Measurements from ENCODE around the gene NPM3.

Gene NPM3

GRCh38 chr10:101770331-101771215, 12.7 kb downstream of the NPM3 start:
- Histone ChIP-seq H3K4me3 (replicated peaks; ENCODE audit: low read depth, low read length) (no peak overlapping the region), H3K36me3 (ENCODE audit: control insufficient read depth, insufficient read depth, low read length) (no peaks in the 10 kb centered on the region), H3K27me3 (replicated peaks; ENCODE audit: control insufficient read depth, insufficient read depth, low read length) (peaks cover 2% of the 10 kb centered on the region)
- TF ChIP-seq, protein P1, sequence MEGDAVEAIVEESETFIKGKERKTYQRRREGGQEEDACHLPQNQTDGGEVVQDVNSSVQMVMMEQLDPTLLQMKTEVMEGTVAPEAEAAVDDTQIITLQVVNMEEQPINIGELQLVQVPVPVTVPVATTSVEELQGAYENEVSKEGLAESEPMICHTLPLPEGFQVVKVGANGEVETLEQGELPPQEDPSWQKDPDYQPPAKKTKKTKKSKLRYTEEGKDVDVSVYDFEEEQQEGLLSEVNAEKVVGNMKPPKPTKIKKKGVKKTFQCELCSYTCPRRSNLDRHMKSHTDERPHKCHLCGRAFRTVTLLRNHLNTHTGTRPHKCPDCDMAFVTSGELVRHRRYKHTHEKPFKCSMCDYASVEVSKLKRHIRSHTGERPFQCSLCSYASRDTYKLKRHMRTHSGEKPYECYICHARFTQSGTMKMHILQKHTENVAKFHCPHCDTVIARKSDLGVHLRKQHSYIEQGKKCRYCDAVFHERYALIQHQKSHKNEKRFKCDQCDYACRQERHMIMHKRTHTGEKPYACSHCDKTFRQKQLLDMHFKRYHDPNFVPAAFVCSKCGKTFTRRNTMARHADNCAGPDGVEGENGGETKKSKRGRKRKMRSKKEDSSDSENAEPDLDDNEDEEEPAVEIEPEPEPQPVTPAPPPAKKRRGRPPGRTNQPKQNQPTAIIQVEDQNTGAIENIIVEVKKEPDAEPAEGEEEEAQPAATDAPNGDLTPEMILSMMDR (IDR thresholded peaks at IDR 0.05; ENCODE audit: insufficient read depth, low read length, poor library complexity, severe bottlenecking): no peak
- no peak for DNase-seq (ENCODE audit: extremely low read depth, insufficient read length)

- DNase-seq (ENCODE audit: extremely low read depth, insufficient read length): no peak
- Histone ChIP-seq H3K27me3 (replicated peaks; ENCODE audit: control insufficient read depth, insufficient read depth, low read length) (no peaks in the 10 kb centered on the region; the same call in none of the 2 replicates), H3K4me3 (replicated peaks; ENCODE audit: low read depth, low read length) (no peak overlapping the region), H3K36me3 (ENCODE audit: control insufficient read depth, insufficient read depth, low read length) (no peaks in the 10 kb centered on the region)
- TF ChIP-seq, protein P1 (IDR thresholded peaks at IDR 0.05; ENCODE audit: insufficient read depth, low read length, poor library complexity, severe bottlenecking): no peak
Observed at GRCh38 chr10:101769541-101770180, 13.6 kb downstream of the NPM3 start.

GRCh38 chr10:101768791-101769170, 14.5 kb downstream of the NPM3 start:
- Histone ChIP-seq H3K36me3 (ENCODE audit: control insufficient read depth, insufficient read depth, low read length) (no peaks in the 10 kb centered on the region), H3K27me3 (replicated peaks; ENCODE audit: control insufficient read depth, insufficient read depth, low read length) (no peaks in the 10 kb centered on the region; the same call in none of the 2 replicates), H3K4me3 (replicated peaks; ENCODE audit: low read depth, low read length) (no peak overlapping the region)
- no peak for DNase-seq (ENCODE audit: extremely low read depth, insufficient read length)
- TF ChIP-seq, protein P1 (IDR thresholded peaks at IDR 0.05; ENCODE audit: insufficient read depth, low read length, poor library complexity, severe bottlenecking): no peak

DNA sequence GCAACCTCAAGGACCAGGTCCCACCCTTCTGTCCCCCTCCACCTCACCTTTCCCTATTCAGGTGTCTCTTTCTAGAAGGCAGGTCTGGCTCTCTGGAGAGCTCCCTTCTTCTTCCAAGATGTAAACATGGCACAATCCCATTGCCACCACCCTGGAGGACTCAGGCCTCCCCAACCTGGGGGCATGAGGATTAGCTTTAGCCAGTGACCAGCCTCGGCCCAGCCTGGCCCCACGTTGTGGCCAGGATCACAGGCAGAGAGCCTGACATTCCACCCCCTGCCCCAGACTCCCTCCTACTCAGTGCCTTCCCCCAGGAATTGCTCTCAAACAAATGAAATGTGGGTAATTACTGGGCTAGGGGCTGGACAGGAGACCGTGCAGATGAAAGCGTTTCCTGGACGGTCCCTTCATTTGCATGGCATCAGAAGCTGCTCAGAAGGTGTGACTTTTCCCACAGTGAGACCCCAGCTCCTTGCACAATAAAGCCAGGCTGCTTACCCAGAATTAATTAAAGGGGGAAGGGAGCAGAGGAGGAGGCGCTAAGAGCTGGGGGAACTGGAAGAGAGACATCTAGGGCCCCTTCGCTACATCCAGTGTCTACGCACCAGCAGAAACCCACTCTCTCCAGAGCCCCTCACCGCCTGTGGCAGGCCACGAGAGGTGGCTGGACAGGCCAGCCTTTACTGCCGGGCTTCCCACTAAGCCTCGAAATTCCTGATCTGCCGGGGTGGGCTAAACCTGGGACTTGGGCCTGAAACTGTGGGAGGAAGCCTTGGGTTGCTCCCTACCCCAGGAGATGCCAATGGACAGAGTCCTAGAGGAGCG, 15.1 kb downstream of the NPM3 start:
- H3K36me3 ChIP-seq (ENCODE audit: control insufficient read depth, insufficient read depth, low read length): no peaks in the 10 kb centered on the region
- no peaks in the 10 kb centered on the region; the same call in none of the 2 replicates for H3K27me3 ChIP-seq (replicated peaks; ENCODE audit: control insufficient read depth, insufficient read depth, low read length)
- no peak overlapping the region for H3K4me3 ChIP-seq (replicated peaks; ENCODE audit: low read depth, low read length)
- DNase-seq (ENCODE audit: extremely low read depth, insufficient read length): no peak
- TF ChIP-seq, protein P1 (IDR thresholded peaks at IDR 0.05; ENCODE audit: insufficient read depth, low read length, poor library complexity, severe bottlenecking): no peak

- H3K27me3 ChIP-seq (replicated peaks; ENCODE audit: control insufficient read depth, insufficient read depth, low read length): no peaks in the 10 kb centered on the region; the same call in none of the 2 replicates
Observed at GRCh38 chr10:101767600-101767945, 15.7 kb downstream of the NPM3 start.

More at GRCh38 chr10:101767600-101767945, 15.7 kb downstream of the NPM3 start:
- Histone ChIP-seq H3K36me3 (ENCODE audit: control insufficient read depth, insufficient read depth, low read length) (no peaks in the 10 kb centered on the region), H3K4me3 (replicated peaks; ENCODE audit: low read depth, low read length) (no peak overlapping the region)
- TF ChIP-seq, protein P1 (IDR thresholded peaks at IDR 0.05; ENCODE audit: insufficient read depth, low read length, poor library complexity, severe bottlenecking): no peak
- DNase-seq (ENCODE audit: extremely low read depth, insufficient read length): no peak

Data from GM06990 (cell line).